GM21526 (cell line): ENCODE measurements around the gene ZCCHC13.
A peak's percentile ranks its signal among the peaks of the same experiment; 100 is the strongest.
"Not testable (repeated sequence)": the region's sequence is repeated elsewhere in the genome, so short reads cannot be mapped to it uniquely, and the experiment has no call there.

Experiments used
- ATAC-seq: cut with Tn5 transposase; IDR thresholded peaks from one replicate; pipeline ENCODE4 v1.9.1; 2021; ENCODE audit warnings: moderate library complexity; ENCODE audit not compliant: unreplicated experiment, low FRiP score

The ZCCHC13 gene

GRCh38 chrX:74304016-74304415 lies at the start of gene ZCCHC13:
ZCCHC13 (plus strand) TSS chrX:74304180; CDS start chrX:74304267, 87 bp downstream.
- ATAC-seq, result no peak

- ATAC-seq, result not testable (repeated sequence)
Observed at GRCh38 chrX:74258111-74258510, 45.9 kb upstream of the ZCCHC13 start.

GRCh38 chrX:74259885-74260491 lies 44.0 kb upstream of the ZCCHC13 start:
- no peak for ATAC-seq

DNA sequence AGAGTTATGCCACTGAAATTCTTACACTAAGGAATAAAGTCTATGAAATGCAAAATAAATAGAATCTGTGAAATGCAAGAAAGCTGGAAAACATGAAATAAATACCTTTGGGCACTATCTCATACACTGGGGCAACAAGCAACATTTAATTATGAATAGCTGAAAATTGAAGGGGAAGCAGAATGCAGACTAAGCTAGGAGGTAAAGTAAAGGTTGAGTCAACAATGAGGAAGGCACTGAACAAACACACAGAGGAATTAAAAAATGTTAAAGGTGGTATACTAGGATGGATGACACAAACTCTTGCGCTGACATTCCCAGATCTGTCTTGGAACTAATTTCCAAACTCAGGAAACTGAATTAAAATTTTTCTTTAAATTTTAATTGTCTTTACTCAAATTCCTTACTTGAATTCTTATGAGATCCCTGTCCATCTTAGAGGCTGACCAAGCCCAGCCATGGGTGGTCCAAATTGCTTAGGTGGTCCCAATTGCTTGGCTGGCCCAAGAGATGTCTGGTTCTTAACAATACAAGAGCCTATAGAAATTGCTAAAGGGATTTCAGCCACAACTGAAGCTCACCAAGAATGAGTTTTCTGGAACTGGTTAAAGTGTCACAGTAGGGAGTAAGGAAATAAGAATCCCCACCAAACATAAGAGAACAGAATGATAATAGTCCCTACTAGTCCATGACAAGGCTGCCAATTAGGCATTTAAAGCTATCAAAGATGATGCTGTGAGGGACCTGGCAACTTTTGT lies 41.3 kb upstream of the ZCCHC13 start:
- no peak for ATAC-seq

- no peak for ATAC-seq
Observed at GRCh38 chrX:74270393-74270792, 33.6 kb upstream of the ZCCHC13 start.

DNA sequence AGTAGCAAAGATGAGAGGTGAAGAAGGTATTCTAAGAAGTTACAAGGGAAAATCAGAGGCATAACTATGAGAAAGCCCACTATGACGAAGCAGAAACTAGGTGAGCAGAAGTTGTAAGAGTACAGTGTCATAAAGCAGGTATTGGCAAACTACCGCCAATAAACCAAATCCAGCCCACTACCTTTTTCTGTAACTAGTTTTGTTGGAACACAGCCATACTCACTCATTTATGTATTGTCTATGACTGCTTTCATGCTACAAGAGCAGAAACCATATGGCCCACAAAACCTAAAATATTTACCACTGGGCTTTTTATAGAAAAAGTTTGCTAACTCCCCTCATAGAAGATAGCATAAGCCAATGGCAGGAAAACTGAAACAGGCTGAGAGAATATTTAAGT lies 31.8 kb upstream of the ZCCHC13 start:
- ATAC-seq, result no peak

GRCh38 chrX:74274516-74274915 lies 29.5 kb upstream of the ZCCHC13 start:
- no peak for ATAC-seq

- ATAC-seq, result no peak
Observed at GRCh38 chrX:74277320-74277719, 26.7 kb upstream of the ZCCHC13 start.

- no peak for ATAC-seq
Observed at GRCh38 chrX:74277846-74278245, 26.1 kb upstream of the ZCCHC13 start.

GRCh38 chrX:74280759-74281158 lies 23.2 kb upstream of the ZCCHC13 start:
- ATAC-seq, result peak; percentile 59

DNA sequence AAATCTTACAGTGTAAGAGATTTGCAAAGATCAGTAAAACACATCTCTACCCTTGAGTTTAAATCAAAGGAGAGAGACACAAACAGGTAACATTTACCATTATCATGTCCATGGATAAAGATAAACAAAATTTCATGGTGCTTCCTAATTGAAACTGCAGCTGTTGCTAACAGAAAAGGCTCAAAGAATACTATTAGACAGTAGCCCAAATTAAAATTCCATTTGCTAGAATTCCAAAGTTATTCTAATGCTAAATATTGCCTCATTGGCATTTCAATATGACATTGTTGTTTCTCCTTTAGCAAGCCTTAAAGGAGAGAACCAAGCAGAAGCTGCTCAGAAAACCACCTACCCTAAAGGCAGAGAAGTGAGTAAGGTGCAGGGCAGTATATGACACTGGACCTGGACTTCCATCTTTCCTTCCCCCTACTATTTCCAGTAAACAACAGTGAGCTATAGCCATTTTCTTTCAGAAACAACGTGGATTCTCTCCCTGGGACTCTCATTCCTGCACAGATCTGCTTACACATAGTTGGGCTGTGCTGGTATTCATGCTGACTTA lies 19.5 kb upstream of the ZCCHC13 start:
- ATAC-seq, result no peak

DNA sequence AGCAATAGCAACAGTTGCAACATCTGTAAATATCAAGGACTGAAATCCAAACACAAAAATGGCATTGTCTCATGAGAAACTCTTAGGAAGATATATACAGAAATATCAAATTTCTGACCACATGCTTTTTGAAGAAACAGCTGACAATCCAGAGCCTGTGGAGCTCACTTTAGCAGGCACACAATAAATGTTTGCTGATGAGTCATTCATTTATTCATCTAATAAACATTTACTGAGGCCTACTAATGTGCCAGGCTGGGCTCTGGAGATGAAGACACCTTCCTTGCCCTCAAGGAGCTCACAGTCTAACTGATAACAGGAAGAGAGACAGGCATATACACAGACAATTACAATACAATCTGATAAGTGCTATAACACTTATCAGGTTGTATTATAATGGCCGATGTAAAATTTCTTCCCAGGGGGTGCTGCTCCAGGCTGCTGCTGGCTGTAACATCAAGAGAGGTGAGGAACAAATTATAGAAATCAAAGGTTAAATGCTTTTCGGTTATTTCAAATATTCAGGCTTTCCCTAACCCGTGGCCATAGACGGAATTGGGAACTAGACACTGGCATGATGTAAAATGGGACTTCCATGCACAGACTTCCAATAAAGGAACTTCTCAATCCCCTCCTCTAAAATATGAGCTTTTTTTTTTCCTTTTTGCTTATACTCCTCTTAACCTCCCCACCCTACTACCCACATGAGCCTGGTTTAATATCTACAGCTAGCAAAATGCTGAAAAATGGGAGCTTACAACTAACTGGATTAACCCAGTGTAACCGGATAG lies 16.8 kb upstream of the ZCCHC13 start:
- ATAC-seq, result no peak

- ATAC-seq, result no peak
Observed at GRCh38 chrX:74291577-74291963, 12.4 kb upstream of the ZCCHC13 start.

DNA sequence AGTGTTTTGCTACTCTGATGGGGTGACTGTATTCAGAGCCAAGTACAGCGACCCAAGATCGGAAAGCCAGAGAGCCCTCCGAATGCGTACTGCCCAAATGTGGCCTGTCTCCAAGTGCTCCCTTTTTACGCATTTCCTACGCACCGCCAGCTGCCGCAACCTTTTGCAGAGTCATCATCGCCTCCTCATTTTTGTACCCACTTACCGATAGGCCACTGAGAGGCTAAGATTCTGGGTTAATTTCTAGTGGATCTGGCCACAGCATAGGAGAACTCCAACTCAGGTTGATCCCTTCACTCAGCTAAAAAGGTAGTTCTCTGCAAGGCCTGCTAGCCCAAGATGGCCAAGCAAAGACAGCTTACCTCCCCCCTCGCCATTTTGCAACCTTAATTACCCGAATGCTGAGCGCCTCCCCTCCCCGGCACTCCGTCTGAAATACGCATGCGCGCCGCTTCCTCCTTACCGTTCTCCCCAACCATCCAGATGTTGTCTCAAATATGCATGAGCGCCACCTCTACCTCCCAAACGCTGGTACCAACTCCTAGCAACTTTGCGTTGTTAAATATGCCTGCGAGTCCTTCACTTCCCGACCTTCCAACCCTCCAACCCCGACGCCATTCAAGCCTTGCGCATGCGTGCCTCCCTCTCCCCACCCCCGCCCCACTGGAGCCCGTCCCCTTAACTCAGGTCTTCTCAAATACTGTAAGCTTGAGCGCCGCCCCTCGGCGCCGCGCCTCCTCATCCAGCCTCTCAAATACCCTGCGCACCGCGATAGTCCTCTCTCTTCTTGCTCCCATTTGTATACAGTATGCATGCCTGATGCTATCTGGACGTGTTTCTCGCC lies 11.8 kb upstream of the ZCCHC13 start:
- ATAC-seq, result peak; percentile 82

DNA sequence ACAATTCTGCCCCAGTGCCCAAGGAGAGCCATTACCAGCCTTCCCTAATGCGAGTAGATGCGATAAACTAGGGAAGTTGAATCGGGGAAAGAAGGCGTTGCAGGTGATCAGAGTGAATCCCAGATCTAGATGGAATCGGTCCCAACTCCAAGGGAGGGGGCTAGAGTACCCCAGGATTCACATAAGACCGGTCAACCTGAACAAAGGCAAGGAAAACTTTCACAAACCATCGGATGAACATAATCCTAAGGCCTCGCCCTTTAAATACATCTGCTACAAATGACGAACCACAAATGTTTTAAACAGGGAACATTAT lies 11.2 kb upstream of the ZCCHC13 start:
- ATAC-seq, result no peak

- no peak for ATAC-seq
Observed at GRCh38 chrX:74293343-74293946, 10.5 kb upstream of the ZCCHC13 start.

DNA sequence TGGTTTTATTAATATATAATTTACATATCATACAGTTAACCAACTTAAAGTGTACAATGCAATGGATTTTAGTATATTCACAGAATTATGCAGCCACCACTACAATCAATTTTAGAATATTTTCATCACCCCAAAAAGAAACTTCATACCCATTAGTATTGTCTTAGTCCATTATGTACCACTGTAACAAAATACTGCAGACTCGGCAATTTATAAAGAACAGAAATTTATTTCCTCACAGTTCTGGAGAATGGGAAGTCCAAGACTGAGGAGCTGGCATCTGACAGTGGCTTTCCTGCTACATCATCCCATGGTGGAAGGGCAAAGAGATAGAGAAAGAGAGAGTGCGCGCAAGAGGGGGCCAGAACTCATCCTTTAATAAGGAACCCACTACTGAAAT lies 8.9 kb upstream of the ZCCHC13 start:
- no peak for ATAC-seq

DNA sequence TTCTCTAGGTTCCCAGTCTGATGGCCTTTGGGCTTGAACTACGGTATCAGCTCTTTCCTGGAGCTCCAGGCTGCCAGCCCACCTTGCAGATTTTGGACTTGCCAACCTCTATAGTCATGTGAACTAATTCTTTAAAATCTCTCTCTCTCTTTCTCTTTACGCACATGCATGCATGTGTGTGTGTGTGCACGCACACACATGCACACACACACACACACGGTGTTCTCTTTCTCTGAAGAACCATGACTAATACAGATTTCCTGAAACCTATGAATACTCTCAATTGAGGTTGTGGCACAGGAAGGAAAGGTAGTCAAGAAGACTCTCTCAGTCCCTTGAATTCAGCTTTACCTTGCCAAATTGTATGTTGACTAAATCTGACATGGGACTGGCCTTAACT lies 6.2 kb upstream of the ZCCHC13 start:
- ATAC-seq, result no peak

DNA sequence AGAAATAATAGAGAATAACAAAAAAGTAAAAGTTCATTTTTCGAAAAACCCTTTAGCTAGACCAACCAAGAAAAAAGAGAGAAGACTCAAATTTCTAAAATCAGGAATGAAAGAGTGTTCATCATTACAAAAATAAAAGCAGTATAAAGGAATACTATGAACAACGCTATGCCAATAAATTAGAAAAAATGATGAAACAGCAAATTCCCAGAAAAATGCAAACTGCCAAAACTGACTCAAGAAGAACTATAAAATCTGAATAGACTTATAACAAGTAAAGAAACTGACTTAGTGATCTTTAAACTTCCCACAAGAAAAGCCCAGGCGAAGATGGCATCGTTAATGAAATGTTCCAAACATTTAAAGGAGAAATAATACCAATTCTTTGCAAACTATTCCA lies 3.1 kb upstream of the ZCCHC13 start:
- no peak for ATAC-seq

DNA sequence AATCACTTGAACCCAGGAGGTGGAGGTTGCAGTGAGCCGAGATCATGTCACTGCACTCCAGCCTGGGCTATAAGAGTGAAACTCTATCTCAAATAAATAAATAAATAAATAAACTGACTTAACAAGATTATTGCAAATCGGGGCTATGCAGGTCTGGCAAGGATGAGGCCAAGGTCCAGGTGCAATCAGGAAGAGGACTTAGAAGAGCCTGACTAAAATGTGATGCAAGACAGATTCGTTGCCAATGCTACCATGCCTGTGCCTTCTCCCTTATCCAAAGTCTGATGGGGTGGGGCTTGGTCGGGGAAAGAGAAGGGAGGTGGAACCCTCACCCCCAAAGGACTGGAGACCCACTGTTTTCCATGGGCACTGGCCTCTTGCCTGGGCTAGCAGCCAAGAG lies 14.7 kb downstream of the ZCCHC13 start:
- ATAC-seq, result no peak
